HG03521 (cell line): ENCODE data around the gene KCNRG.
A peak's percentile ranks its signal among the peaks of the same experiment; 100 is the strongest.
"Not testable (repeated sequence)": the region's sequence is repeated elsewhere in the genome, so short reads cannot be mapped to it uniquely, and the experiment has no call there.

Experiments used
- ATAC-seq: cut with Tn5 transposase; IDR thresholded peaks from one replicate; pipeline ENCODE4 v1.9.1; 2021; ENCODE audit warnings: mild to moderate bottlenecking, moderate library complexity; ENCODE audit not compliant: unreplicated experiment

KCNRG gene

GRCh38 chr13:50006426-50007135 is 8.7 kb upstream of the KCNRG start:
- ATAC-seq: no peak

GRCh38 chr13:50011461-50011860 is 3.8 kb upstream of the KCNRG start:
- ATAC-seq: no peak

GRCh38 chr13:50012396-50013169 is 2.7 kb upstream of the KCNRG start:
- no peak for ATAC-seq

GRCh38 chr13:50014386-50014785 is 858 bp upstream of the KCNRG start:
- no peak for ATAC-seq

- no peak for ATAC-seq
Measured at GRCh38 chr13:50015750-50016149, 506 bp downstream of the KCNRG start.

- ATAC-seq: no peak
Measured at GRCh38 chr13:50016444-50016843, 1.2 kb downstream of the KCNRG start.

GRCh38 chr13:50017819-50018218 is 2.6 kb downstream of the KCNRG start:
- no peak for ATAC-seq

- ATAC-seq: no peak
Measured at GRCh38 chr13:50025436-50025835, 10.2 kb downstream of the KCNRG start.

- ATAC-seq: peak; percentile 96
Measured at GRCh38 chr13:50026788-50027473, 11.7 kb downstream of the KCNRG start.

- no peak for ATAC-seq
Measured at GRCh38 chr13:50030315-50030714, 15.1 kb downstream of the KCNRG start.

- ATAC-seq: no peak
Measured at GRCh38 chr13:50033725-50034124, 18.5 kb downstream of the KCNRG start.

GRCh38 chr13:50037788-50038187 is 22.5 kb downstream of the KCNRG start:
- no peak for ATAC-seq

GRCh38 chr13:50038266-50038665 is 23.0 kb downstream of the KCNRG start:
- ATAC-seq: no peak

GRCh38 chr13:50052478-50052877 is 37.2 kb downstream of the KCNRG start:
- ATAC-seq: no peak

- no peak for ATAC-seq
Measured at GRCh38 chr13:50053844-50054243, 38.6 kb downstream of the KCNRG start.

- no peak for ATAC-seq
Measured at GRCh38 chr13:50055454-50055853, 40.2 kb downstream of the KCNRG start.

- ATAC-seq: no peak
Measured at GRCh38 chr13:50060718-50061117, 45.5 kb downstream of the KCNRG start.

- not testable (repeated sequence) for ATAC-seq
Measured at GRCh38 chr13:50062336-50062735, 47.1 kb downstream of the KCNRG start.

- no peak for ATAC-seq
Measured at GRCh38 chr13:50065712-50066111, 50.5 kb downstream of the KCNRG start.

GRCh38 chr13:50068508-50068907 is 53.3 kb downstream of the KCNRG start:
- no peak for ATAC-seq

GRCh38 chr13:50069261-50069660 is 54.0 kb downstream of the KCNRG start:
- ATAC-seq: no peak

GRCh38 chr13:50070186-50070585 is 54.9 kb downstream of the KCNRG start:
- no peak for ATAC-seq
